Measurements from ENCODE around the gene VTI1A.
A peak's percentile ranks its signal among the peaks of the same experiment; 100 is the strongest.
"Not testable (repeated sequence)": the region's sequence is repeated elsewhere in the genome, so short reads cannot be mapped to it uniquely, and the experiment has no call there.

VTI1A gene

DNA sequence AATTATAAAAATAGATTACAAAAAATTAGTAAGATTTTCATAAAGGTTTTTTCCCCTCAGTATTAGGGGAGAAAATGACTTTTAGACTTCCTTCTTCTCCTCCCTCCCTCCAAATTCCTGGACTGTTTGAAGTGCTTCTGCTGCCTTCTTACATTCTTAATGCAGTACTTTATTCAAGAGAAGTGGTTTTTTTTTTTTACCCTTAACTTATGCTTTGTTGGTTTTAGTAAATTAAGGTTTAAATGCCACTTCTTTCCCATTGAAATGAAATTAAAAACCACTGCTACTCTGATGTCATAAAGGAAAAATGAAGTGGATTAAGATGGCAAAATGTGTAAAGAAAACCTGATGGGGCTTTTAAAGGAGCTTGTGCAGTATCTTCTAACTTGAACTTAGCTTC, 140.7 kb downstream of the VTI1A start:
- DNase-seq (ENCODE audit: low read depth in 2 of 2), result peak in 1 of 2 experiments; percentile 14

DNA sequence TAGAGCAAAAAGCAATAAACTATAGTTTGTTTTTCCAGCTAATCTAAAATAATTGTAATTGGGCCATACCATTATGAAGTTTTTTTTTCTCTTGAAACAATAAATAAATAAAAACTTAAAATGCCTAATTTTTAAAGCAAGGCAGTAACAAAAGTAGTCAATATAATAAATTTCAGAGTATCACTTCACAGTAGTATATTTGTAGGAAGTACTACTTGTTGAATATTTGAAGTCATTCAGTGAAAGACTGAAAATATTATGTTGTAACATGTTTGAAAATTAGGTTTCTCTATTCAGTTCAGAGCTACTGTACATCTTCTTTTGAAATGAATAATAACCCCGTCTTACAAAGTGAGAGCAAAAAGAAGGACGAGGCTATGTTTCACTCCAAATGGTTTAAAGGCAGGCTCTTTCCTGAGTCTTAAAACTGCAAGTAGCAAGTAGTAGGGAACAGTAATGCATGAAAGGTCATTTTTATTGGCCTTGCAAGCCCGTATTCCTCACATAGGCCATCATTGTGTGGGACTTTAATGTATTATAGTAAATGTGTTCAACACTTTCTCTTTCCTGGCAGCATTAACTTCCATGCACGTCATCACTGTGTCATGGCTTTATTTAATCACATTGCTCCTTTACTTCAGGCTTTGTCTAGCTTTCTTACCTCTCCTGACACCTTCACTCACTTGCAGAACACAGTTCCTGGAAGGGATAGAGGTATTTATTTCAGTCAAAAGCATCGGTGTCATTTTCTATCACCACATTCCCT, 141.4 kb downstream of the VTI1A start:
- no peak for DNase-seq (ENCODE audit: low read depth in 2 of 2)

DNA sequence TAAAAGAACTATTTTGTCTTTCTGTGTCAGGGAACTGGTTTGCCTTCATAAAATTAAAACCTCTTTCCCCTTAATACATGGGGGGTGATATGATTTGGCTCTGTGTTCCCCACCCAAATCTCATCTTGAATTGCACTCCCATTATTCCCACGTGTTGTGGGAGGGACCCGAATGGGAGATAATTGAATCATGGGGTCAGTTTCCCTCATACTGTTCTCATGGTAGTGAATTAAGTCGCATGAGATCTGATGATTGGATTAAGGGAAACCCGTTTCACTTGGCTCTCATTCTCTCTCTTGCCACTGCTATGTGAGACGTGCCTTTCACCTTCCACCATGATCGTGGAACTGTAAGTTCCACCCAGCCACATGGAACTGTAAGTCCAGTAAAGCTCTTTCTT, 142.1 kb downstream of the VTI1A start:
- no peak for DNase-seq (ENCODE audit: low read depth in 2 of 2)

DNA sequence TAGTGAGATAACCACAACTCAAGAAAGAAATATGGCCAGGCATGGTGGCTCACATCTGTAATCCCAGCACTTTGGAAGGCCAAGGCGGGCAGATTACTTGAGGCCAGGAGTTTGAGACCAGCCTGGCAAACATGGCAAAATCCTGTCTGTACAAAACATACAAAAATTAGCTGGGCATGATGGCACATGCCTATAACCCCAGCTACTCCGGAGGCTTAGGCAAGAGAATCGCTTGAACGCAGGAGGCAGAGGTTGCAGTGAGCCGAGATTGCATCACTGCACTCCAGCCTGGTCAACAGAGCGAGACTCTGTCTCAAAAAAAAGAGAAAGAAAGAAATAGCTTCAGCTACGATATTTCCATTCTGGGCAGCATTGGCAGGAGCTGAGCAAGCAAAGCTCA, 143.8 kb downstream of the VTI1A start:
- not testable (repeated sequence) for DNase-seq (ENCODE audit: low read depth in 2 of 2)

DNA sequence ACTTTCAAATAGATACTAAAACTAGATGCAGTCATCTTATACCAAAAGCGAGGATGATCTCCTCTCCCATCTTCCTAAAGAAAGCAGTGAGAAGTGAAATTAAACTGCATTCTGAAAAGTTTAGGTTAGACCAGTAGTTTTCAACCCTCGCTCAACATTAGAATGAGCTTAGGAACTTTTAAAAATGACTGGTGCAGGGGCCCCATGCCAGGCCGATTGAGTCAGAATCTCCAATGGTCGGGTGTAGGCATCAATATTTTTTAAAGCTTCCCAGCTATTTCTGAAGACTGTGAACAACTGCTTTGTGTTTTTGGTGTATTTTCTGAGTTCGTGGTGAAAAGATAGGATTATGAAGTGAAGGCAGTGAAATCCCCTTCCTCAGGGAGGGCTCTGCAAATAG, 146.0 kb downstream of the VTI1A start:
- no peak for DNase-seq (ENCODE audit: low read depth in 2 of 2)

DNA sequence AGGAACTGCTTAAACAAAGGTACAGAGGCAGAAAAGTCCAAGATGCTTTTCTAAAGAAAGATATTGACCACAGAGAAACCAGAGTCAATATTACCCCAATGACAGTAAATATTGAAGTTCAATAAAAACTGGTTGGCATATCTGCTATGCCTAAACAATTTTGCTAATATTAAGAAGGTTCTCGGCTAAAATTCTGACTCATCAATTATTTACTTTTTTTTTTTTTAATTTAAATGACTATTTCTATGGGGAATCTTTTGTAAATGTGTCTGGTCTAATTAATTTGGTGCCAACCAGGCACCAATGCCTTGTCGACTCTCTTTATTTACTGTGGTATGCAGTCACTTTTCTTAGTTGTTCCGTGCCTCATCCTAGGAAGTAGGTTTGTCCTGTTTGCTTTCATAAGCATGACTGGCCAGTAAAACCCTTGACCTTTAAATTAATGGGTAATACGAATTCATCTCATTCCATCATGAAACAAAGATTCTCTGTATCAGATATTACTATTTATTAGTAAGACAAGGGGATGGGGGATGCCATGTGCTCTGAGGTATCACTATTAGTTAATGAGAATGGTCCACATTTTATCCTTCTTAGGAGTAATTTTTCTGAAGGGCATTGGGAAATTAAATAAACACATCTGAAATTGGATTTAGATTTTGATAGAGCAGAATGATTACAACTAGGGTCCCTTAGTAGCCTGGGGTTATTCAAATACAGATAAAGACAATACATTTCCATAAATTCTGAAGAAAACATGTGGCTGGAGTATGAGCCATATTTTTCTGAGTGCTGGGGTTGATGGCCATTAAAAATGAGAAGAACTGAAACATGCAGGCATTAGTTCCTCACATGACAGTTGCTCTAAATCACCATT, 154.4 kb downstream of the VTI1A start:
- DNase-seq (ENCODE audit: low read depth in 2 of 2), result no peak

DNA sequence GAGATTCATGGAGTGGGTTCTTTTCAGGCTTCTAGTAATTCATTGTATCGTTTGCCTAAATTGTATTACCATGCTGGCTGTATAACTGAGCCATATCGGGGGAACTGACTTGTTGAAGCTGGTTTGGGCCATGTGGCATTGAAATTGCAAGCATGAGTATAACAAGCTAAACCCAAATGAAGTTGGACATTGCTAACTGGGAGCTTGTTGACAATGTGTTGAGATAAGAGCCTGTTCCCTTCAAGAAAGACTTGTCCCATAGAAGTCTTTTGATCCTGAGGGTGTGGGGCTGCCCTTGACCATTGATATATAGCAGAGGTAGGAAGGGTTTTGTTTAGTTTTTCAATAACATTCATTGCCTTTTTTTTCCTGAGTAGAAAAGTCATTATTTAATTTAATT, 156.0 kb downstream of the VTI1A start:
- DNase-seq (ENCODE audit: low read depth in 2 of 2), result no peak

DNA sequence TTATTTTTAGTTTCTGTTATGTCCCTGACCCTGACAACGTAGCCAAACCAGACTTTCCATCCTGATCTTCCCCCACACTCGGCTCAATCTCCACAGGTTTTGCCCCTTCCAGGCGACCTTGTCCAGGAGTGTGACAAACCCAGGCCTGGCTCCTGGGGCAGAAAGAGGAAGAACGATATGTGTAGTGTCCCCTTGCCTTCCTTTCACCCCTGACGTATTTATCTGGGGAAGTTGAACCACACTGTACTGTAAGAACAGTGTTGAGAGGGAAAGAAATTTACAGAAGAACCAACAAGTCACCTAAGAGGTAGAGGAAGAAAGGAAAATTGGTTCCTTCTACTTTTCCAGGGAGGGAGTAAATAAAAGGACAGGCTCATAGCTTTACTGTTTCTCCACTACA, 158.0 kb downstream of the VTI1A start:
- DNase-seq (ENCODE audit: low read depth in 2 of 2), result no peak

DNA sequence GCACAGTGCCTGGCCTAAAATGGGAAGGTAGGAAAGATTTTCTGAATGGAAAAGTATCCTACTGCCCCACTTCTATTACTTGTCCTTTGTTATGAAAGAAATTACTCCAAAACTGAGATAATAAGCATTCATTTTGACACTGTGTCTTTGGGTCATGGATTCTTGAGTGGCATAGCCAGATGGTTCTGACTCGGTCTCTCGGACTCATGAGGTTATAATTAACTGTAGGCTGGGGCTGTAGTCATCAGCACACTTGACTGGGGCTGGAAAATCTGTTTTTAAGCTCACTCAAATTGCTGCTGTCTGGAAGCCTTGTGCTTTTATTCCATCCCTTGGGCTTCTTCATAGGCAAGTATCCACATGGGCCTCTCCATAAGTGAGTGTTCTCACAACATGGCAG, 160.5 kb downstream of the VTI1A start:
- no peak for DNase-seq (ENCODE audit: low read depth in 2 of 2)

DNA sequence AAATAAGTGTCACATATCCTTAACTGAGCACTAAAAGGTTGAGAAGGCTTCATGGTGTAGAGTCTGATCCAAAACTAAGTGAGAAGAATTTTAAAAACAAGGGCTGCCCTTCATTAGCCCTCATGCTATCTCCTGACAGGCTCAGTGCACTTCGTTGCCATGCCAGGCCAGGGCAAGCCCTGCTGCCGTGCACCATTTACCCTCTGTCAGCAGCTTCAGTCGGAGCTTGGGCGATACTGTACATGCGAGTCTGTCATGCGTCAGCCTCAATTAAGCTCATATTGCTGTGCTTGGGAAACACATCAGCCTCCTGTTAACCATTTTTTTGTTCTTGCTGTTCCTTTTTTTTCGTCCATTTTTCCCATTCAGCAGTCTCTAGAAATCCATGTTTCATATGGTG, 166.6 kb downstream of the VTI1A start:
- no peak for DNase-seq (ENCODE audit: low read depth in 2 of 2)

DNA sequence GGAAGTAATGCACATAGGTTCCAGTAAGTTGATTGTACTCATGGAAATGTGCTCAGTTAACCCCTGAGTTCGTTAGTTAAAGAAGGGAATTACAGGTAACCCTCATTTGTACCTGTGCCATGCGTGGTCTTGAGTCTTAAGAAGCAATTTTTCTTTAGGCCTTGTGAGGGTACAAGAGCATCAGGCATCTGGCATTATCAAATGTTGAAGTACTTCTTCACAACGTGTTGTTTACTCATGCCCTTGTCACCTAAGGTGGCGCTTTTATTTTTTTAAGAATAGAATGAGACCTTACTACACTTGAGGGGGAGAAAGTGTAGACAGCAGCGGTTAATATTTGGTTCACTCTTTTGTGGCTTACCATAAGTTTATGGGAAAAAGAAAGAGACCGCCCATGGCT, 167.1 kb downstream of the VTI1A start:
- DNase-seq (ENCODE audit: low read depth in 2 of 2), result no peak

DNA sequence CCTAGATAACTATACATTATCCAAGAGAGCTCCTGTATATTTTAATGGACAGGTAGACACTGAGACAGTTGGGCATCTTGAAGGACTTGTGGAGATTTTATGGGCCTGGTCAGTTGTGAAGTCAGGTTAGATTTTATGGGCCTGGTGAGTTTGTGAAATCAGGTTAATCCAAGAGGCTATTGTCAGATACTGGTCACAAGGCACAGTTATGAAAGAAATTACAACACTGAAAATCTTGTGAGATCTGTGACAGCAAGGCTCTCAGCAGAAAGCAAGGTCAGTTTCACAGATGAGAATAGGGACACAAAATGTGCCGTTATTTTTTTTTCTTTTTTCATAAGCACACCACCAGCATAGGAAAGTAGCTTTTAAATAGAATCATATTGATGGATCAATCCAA, 167.6 kb downstream of the VTI1A start:
- DNase-seq (ENCODE audit: low read depth in 2 of 2), result no peak

DNA sequence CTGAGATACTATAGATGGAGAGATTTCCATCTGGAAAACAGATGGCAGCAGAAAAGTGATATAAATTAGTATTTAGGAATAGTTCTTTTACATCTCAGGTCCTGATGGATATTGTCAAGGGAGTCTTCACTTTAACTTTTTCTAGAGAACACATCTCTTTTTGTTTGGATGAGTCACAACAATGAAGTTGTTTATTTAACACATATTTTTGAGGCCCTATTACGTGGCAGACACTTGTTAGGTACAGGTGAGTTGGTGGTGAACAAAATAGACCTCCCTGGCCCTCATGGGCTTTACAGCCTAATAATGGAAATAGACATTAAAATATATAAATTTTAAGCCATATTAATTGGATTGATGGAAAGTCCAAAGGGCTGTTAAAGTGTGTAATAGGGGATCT, 168.3 kb downstream of the VTI1A start:
- no peak for DNase-seq (ENCODE audit: low read depth in 2 of 2)

DNA sequence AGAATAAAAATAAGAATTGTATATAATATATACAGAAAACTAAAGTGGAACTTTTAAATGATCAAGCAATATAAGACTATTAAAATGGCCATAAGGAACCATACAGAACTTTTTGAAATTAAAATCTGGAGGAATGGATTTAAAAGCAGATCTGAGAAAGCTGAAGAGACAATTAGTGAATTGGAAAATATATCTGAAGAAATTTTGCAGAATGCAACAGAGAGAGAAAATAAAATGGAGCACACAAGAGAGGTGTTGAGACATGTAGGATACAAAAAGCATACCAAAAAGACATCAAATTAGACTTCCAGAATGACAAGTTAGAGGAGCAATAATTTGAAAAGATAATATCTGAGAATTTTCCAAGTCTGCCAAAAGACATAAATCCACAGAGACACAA, 169.6 kb downstream of the VTI1A start:
- no peak for DNase-seq (ENCODE audit: low read depth in 2 of 2)

DNA sequence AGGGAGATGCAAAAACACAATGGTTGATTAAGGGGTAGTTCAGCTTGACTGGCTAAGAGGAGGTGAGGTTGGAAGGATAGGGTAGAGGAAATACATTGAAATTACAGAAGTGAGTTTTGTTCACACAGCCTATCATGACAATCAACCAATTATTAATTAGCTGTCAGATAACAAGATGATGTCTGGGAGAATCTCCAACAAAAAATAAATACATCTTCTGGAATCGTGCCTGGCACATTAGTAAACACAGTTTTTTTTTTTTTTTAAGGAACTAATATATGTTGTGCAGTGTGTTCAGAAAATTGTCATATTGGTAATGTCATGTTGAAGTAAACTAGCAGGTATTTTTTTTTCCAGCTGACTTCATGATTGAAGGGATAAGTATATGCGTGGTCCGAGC, 171.8 kb downstream of the VTI1A start:
- no peak for DNase-seq (ENCODE audit: low read depth in 2 of 2)

DNA sequence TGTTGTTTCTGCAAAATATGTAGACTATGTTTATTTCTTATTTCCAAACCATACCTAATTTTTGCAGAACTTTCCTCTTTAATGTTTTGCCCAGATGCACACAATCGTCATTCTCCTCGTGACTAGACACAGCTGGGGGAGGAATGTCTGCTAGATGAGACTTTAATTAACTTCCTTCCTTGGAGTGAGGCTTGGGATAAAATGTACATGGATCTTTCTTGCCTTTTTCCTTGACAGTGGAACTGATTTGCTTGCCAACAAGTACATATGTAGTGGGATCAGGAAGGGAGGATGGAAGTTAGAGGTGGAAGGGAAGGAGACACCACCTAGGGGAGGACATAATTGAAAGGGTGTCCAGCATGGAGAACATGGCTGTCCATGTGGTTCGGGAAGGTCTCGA, 172.5 kb downstream of the VTI1A start:
- no peak for DNase-seq (ENCODE audit: low read depth in 2 of 2)

DNA sequence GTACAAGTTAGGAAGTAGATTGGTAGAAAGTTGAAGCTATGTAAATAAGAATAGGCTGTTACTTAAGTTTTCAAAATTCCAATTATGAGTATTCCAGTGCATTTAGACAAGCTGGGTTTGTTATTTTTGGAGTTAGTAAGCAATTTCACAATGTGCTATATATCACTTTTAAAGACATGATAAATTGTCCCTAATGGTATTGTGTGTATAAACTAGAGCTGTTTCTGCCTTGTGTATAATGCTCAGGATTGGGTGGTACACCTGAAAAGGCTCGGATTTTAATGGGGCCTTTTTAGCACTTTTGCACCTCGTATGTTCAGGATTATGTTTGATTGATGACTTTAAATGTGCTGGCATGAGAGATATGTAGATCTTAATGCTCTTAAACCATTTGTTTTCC, 175.8 kb downstream of the VTI1A start:
- DNase-seq (ENCODE audit: low read depth in 2 of 2), result no peak

DNA sequence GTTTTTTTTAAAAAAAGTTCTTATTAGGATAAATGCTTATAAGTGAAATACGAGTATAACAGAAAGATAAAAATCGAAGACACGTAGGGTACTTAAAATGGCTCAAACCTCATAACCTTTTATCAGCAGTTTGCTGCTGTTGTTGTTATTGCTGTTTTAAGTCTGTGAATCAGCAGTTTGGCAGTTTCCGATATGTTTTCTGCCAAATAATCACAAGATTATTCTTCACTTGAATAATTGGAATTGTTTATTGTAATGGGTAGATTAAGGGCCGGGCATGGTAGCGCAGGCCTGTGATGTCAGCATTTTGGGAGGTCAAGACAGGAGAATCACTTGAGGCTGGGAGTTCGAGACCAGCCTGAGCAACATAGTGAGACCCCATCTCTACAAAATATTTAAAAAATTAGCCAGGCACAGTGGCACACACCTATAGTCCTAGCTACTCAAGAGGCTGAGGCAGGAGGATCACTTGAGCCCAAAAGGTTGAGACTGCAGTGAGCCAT, 177.6 kb downstream of the VTI1A start:
- DNase-seq (ENCODE audit: low read depth in 2 of 2), result no peak

DNA sequence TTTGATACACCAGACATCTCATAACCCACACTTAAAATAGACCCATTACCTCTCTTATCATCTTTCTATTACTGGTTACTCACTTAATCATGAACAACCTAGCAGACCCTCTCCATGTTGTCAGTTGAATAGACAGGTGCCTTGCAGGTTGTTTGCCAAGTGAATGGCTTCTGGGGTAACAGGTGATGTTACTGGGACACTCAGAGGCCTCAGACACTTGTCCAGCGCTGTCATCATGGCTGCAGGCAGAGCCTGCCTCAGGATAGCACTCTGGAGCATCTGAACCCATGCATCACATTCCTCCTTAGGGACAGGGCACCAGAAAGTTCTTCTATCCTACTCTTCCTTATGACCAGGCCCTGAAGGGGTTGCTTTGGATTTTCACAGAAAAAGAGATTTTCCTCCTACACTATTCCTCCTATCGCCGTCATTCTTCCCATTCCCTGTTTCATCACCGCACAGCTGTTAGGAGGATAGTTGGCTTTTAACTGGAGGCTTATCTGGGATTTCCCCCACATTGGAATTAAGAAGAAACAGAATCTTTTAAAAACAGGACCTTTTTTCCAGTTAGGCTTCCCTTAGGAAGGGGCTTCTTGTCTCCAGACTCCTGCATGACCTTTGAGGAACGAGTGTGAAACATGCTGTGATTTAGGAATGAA, 182.1 kb downstream of the VTI1A start:
- no peak for DNase-seq (ENCODE audit: low read depth in 2 of 2)

DNA sequence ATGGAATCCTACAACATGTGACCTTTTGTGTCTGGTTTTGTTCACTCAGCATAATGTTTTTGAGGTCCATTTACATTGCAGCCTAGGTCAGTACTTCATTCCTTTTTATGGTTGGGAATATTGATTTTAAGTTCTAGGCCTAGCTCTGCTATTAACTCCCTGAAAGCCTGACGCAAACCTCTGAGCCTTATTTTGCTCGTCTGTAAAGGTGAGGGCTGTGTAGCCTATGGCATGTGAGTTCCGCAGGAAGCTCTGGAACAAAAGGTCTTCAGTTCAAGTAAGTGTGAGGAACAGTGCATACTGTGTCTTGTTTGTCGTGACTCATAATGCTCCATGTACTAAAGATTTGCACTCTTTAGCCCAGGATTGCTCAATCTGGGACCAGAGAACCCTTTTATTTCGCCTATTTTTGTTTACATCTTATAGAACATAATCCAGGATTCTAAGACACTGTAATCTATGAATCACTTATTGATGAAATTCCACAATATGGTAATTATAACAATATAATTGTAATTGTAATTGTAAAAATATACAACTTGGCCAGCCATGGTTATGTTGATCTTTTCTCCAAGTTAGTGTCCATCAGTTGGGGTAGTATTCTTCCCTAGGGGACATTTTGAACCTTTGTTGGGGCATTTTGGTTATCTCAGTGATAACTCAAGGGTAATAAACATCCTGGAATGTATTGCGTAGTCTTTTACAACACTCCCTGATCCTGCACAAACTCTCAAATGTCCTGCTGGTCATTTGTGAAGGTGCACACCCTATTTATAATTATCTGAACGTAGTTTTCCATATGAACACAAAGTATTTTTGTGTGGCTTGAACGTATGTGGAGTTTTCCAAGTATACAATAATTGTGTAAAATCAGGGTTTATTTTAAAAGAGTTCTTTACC, 184.7 kb downstream of the VTI1A start:
- no peak for DNase-seq (ENCODE audit: low read depth in 2 of 2)

DNA sequence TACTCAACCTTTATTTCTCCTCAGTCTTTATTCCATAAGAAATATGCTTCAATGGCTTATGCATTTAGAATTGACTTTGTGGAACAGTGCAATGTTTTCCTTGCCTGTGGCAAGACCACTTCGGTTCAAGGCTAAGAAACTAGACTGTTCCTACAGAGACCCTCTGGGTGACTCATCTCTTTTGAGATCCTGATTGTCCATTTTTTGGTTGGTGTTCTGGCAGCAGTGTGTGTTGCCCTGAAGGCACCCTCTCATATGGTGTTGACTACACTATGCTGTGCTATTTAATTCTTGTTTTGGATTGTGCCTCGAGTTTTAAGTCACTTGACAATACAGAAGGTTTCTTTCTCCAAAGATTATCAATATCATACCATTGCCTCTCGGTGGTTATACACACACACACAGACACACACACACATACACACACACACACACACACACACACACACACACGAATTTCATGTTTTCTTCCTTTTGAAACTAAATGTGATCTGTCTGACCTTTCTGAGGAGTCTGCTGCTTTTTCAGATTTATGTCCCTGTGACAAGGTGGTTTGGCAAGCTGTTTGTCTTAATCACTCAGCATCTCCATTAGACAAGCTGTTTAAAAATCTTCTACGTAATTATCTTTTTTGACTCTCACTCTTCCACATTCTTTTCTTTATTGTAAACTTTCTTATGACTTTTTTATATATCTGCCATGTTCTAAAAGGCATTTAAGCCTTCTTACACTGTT, 187.2 kb downstream of the VTI1A start:
- DNase-seq (ENCODE audit: low read depth in 2 of 2), result peak; percentile 38 to 57

Measured in fibroblast of skin of left quadriceps (primary cell).